ENCODE measurements around the gene C10orf67. TPM values are rescaled to one million over a fixed set of nuclear protein-coding genes. Genes with fewer than 3 reads are reported as not detected.

The C10orf67 gene
- total and polyA plus RNA-seq, 2 donors (not counting 1 experiment from before 2014, with no cell fraction given): not detected

GRCh38 chr10:23284674-23285335, 59.8 kb downstream of the C10orf67 start:
- intact Hi-C loops (cut with micrococcal nuclease): no loop called here
- H4K20me1 ChIP-seq (ENCODE audit: control insufficient read depth, insufficient read depth, low read length, poor library complexity, severe bottlenecking): no peaks in the 10 kb centered on the region
- TF ChIP-seq CTCF (IDR thresholded peaks at IDR 0.05) (no peak), EZH2 (IDR thresholded peaks at IDR 0.05; ENCODE audit: borderline replicate concordance, insufficient read depth, low read depth, low read length, poor library complexity, severe bottlenecking) (no peak)
- Mint-ChIP-seq H3K9me3 (ENCODE audit: insufficient read depth) (no peaks in the 10 kb centered on the region), H3K4me3 (no peak overlapping the region), H3K4me1 (no peaks in the 10 kb centered on the region), H3K27me3 (peaks cover 10% of the 10 kb centered on the region), H3K27ac (no peak overlapping the region)
- H3K9me3 ChIP-seq (ENCODE audit: control extremely low read depth in 1 of 3, control insufficient read depth in 2 of 3, insufficient read depth in 1 of 3, low read length in 2 of 3): no peaks in the 10 kb centered on the region
- no peaks in the 10 kb centered on the region for H3K79me2 ChIP-seq (ENCODE audit: control insufficient read depth, insufficient read depth, low read length)
- H3K27me3 ChIP-seq (replicated peaks in 1 of 4; ENCODE audit: control extremely low read depth in 1 of 4, control insufficient read depth in 3 of 4, insufficient read depth in 4 of 4, low read length in 3 of 4): peaks cover 0 to 6% (median 2%) of the 10 kb centered on the region in 4 experiments
- no CpG with 5 or more reads among the region's 2 CpGs for WGBS (ENCODE audit: insufficient coverage)
- H3K27ac ChIP-seq (ENCODE audit: low read length in 2 of 2): no peak overlapping the region
- H3K36me3 ChIP-seq (replicated peaks in 1 of 2; ENCODE audit: control extremely low read depth in 1 of 2, control insufficient read depth in 1 of 2, extremely low read depth in 1 of 2, insufficient read depth in 2 of 2, low read length in 1 of 2): no peaks in the 10 kb centered on the region
- H3K4me2 ChIP-seq (replicated peaks; ENCODE audit: low read depth, low read length, poor library complexity, severe bottlenecking): no peak overlapping the region
- no peak overlapping the region for H3K4me3 ChIP-seq (ENCODE audit: control extremely low read depth in 1 of 5, extremely low read depth in 1 of 5, insufficient read depth in 1 of 5, low read depth in 2 of 5, low read length in 4 of 5)
- POLR2A ChIA-PET: no interaction called here
- no peak overlapping the region for H3K9ac ChIP-seq (ENCODE audit: low read length)
- CTCF ChIA-PET: no interaction called here
- no peaks in the 10 kb centered on the region for H3K4me1 ChIP-seq (ENCODE audit: control insufficient read depth in 2 of 2, insufficient read depth in 2 of 2, low read length in 2 of 2)
- ATAC-seq (ENCODE audit: low read depth) (no peak), DNase-seq (no peak)
- no peak overlapping the region for H2AFZ ChIP-seq (ENCODE audit: insufficient read depth, low read depth, low read length, poor library complexity, severe bottlenecking)

GRCh38 chr10:23284155-23284554, 60.4 kb downstream of the C10orf67 start:
- H3K4me1 Mint-ChIP-seq: no peaks in the 10 kb centered on the region
- Histone ChIP-seq H2AFZ (ENCODE audit: insufficient read depth, low read depth, low read length, poor library complexity, severe bottlenecking) (no peak overlapping the region), H3K27ac (ENCODE audit: low read length in 2 of 2) (no peak overlapping the region), H3K79me2 (ENCODE audit: control insufficient read depth, insufficient read depth, low read length) (no peaks in the 10 kb centered on the region), H3K4me2 (replicated peaks; ENCODE audit: low read depth, low read length, poor library complexity, severe bottlenecking) (no peak overlapping the region), H3K4me3 (ENCODE audit: control extremely low read depth in 1 of 5, extremely low read depth in 1 of 5, insufficient read depth in 1 of 5, low read depth in 2 of 5, low read length in 4 of 5) (no peak overlapping the region), H3K9me3 (ENCODE audit: control extremely low read depth in 1 of 3, control insufficient read depth in 2 of 3, insufficient read depth in 1 of 3, low read length in 2 of 3) (no peaks in the 10 kb centered on the region), H4K20me1 (ENCODE audit: control insufficient read depth, insufficient read depth, low read length, poor library complexity, severe bottlenecking) (no peaks in the 10 kb centered on the region), H3K4me1 (ENCODE audit: control insufficient read depth in 2 of 2, insufficient read depth in 2 of 2, low read length in 2 of 2) (no peaks in the 10 kb centered on the region), H3K27me3 (replicated peaks in 1 of 4; ENCODE audit: control extremely low read depth in 1 of 4, control insufficient read depth in 3 of 4, insufficient read depth in 4 of 4, low read length in 3 of 4) (peaks cover 0 to 7% (median 3%) of the 10 kb centered on the region in 4 experiments), H3K36me3 (replicated peaks in 1 of 2; ENCODE audit: control extremely low read depth in 1 of 2, control insufficient read depth in 1 of 2, extremely low read depth in 1 of 2, insufficient read depth in 2 of 2, low read length in 1 of 2) (no peaks in the 10 kb centered on the region), H3K9ac (ENCODE audit: low read length) (no peak overlapping the region)
- DNase-seq: no peak
- H3K4me3 Mint-ChIP-seq: no peak overlapping the region
- WGBS (ENCODE audit: insufficient coverage): no CpG with 5 or more reads among the region's 3 CpGs
- H3K9me3 Mint-ChIP-seq (ENCODE audit: insufficient read depth): no peaks in the 10 kb centered on the region
- CTCF ChIA-PET: interaction anchor here (1.8 kb wide), 1 partner anchor 9 kb away, joined by 6 read pairs; no protein-coding TSS in a partner anchor
- no peak for TF ChIP-seq CTCF (IDR thresholded peaks at IDR 0.05)
- TF ChIP-seq EZH2 (IDR thresholded peaks at IDR 0.05; ENCODE audit: borderline replicate concordance, insufficient read depth, low read depth, low read length, poor library complexity, severe bottlenecking): no peak
- no peak overlapping the region for H3K27ac Mint-ChIP-seq
- intact Hi-C loops (cut with micrococcal nuclease): no loop called here
- ATAC-seq (ENCODE audit: low read depth): no peak
- peaks cover 14% of the 10 kb centered on the region for H3K27me3 Mint-ChIP-seq
- POLR2A ChIA-PET: no interaction called here
